Heart left ventricle (tissue), 13 donors: ENCODE data around the gene LGSN.

ENCODE experiments used
- POLR2A ChIP-seq, 2 donors: fragments of 450-650 bp; IDR thresholded peaks; one replicate each; pipeline ENCODE4 v1.6.1; 2017; ENCODE audit warnings: antibody characterized with exemption in 2 of 2, mild to moderate bottlenecking in 2 of 2, moderate library complexity in 2 of 2
- TF ChIP-seq, protein P1 (sequence below), 12 donors: fragments of 200-600 bp; sonication (generic) in 4 of 12; IDR thresholded peaks; one replicate each; pipeline versions ENCODE4 v1.5.0 to v1.8.0; 2018 to 2022; ENCODE audit warnings: antibody characterized with exemption in 12 of 12, mild to moderate bottlenecking in 5 of 12
- donor health status: ischemic (EF 13 %, LVEDD 7.1; RV severe dilation, severe dysfunction).
- donor health status: DM: no; HTN: yes; CAD: no.
- donor health status: DM: no; HTN: no; CAD: no.
- donor health status: ischemic (EF 25% LVEDD 6.9; RV normal size, moderate dysfunction).
- donor health status: ischemic (EF 25% LVEDD 5.7; RV mildly dilated, moderate dysfunction).
- donor health status: ischemic (EF 35%, LVEDD 5.7; RV mildly dilated, moderate dysfunction).
- donor health status: nonischemic (EF 11% LVEDD 7.7; RV severe dilation, severe dysfunction).
- donor health status: DM: yes; HTN: yes; CAD: no.
- donor health status: PGD.
- donor health status: ischemic (EF 29% LVEDD 5.4; RV normal size, mild dysfunction).
- donor health status: nonischemic (EF 23%, LVEDD 6.1; RV moderate dilation, normal function).

DNA sequence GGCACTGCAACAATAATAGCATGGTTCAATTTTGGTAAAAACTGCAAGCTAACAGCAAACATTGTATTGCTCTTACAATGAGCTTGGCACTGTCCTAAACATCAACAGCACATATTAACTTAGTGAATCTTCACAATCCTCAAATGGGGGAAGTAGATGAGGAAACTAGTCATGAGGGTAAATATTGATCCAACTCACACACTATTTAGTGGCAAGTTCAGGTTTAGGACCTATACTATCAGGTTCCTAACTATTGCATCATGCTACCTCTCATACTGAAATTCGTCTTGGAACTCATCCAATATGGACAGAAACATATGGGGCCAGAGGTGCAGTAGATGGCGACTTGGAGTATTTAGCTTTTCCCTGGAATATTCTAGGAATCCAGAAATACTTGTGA is 74.4 kb downstream of the LGSN start:
- TF ChIP-seq, protein P1, sequence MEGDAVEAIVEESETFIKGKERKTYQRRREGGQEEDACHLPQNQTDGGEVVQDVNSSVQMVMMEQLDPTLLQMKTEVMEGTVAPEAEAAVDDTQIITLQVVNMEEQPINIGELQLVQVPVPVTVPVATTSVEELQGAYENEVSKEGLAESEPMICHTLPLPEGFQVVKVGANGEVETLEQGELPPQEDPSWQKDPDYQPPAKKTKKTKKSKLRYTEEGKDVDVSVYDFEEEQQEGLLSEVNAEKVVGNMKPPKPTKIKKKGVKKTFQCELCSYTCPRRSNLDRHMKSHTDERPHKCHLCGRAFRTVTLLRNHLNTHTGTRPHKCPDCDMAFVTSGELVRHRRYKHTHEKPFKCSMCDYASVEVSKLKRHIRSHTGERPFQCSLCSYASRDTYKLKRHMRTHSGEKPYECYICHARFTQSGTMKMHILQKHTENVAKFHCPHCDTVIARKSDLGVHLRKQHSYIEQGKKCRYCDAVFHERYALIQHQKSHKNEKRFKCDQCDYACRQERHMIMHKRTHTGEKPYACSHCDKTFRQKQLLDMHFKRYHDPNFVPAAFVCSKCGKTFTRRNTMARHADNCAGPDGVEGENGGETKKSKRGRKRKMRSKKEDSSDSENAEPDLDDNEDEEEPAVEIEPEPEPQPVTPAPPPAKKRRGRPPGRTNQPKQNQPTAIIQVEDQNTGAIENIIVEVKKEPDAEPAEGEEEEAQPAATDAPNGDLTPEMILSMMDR (IDR thresholded peaks at IDR 0.05): no peak
- TF ChIP-seq POLR2A (IDR thresholded peaks at IDR 0.05): no peak
